Measurements from ENCODE around the gene ESRRB.

DNA sequence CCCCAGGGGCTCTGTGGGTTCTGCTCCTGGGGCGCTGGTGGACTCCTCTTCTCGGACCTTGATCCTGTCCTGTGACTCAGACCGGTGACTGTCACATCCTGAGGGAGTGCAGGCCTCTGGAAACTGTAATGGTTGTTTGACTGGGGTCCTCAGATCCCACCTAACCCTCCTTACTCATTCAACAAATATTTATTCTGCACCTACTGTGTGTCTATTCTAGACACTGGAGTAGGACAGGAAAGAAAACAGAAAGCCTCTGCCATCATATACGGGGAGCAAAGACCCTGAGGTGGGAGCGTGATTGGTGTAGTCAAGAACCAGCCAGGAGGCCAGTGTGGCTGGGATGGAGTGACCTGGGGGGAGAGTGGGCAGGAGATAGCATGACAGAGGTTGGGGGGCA is 47.6 kb downstream of the ESRRB start:
- TF ChIP-seq EZH2 (IDR thresholded peaks at IDR 0.05; ENCODE audit: low read depth): no peak
- TF ChIP-seq, protein P1, sequence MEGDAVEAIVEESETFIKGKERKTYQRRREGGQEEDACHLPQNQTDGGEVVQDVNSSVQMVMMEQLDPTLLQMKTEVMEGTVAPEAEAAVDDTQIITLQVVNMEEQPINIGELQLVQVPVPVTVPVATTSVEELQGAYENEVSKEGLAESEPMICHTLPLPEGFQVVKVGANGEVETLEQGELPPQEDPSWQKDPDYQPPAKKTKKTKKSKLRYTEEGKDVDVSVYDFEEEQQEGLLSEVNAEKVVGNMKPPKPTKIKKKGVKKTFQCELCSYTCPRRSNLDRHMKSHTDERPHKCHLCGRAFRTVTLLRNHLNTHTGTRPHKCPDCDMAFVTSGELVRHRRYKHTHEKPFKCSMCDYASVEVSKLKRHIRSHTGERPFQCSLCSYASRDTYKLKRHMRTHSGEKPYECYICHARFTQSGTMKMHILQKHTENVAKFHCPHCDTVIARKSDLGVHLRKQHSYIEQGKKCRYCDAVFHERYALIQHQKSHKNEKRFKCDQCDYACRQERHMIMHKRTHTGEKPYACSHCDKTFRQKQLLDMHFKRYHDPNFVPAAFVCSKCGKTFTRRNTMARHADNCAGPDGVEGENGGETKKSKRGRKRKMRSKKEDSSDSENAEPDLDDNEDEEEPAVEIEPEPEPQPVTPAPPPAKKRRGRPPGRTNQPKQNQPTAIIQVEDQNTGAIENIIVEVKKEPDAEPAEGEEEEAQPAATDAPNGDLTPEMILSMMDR (conservative IDR thresholded peaks at IDR 0.05): no peak
